ENCODE results near the gene CRYBG1. TPM values are rescaled to one million over a fixed set of nuclear protein-coding genes. Genes with fewer than 3 reads are reported as not detected.
A peak's percentile ranks its signal among the peaks of the same experiment; 100 is the strongest.

CRYBG1 gene
- total and polyA plus RNA-seq, 2 of the 13 experiments (the other 11 are each of a cell fraction or from before 2014, with no cell fraction given) = 10.1 to 21.9 TPM

- TF ChIP-seq NFIC (IDR thresholded peaks at IDR 0.05; ENCODE audit: low read length) (peak; percentile 52; the same call in 1 of the 2 replicates), RARA (CRISPR knock-in tag; IDR thresholded peaks at IDR 0.05) (peak; percentile 76), SOX13 (IDR thresholded peaks at IDR 0.05) (no peak), SOX13 (CRISPR knock-in tag; conservative IDR thresholded peaks at IDR 0.05 in 1 of 2, IDR thresholded peaks at IDR 0.05 in 1 of 2) (peak in 1 of 2 experiments; percentile 87; a peak in 2 of 4 replicates), TARDBP (CRISPR knock-in tag; IDR thresholded peaks at IDR 0.05) (no peak), ZNF614 (CRISPR knock-in tag; IDR thresholded peaks at IDR 0.05; ENCODE audit: borderline replicate concordance) (0 out of 2 replicates have a peak, but pooled peaks have one; percentile 27), ZNF772 (CRISPR knock-in tag; IDR thresholded peaks at IDR 0.05) (no peak), IRF2 (CRISPR knock-in tag; IDR thresholded peaks at IDR 0.05) (peak; percentile 28; the same call in 1 of the 2 replicates), HDAC2 (CRISPR knock-in tag; IDR thresholded peaks at IDR 0.05) (0 out of 2 replicates have a peak, but pooled peaks have one; percentile 17), NCOR1 (IDR thresholded peaks at IDR 0.05; ENCODE audit: borderline replicate concordance, low read length) (peak; percentile 47; the same call in 1 of the 2 replicates), ZNF331 (CRISPR knock-in tag; IDR thresholded peaks at IDR 0.05) (0 out of 2 replicates have a peak, but pooled peaks have one; percentile 4), ZNF354B (CRISPR knock-in tag; IDR thresholded peaks at IDR 0.05) (no peak), ZNF362 (CRISPR knock-in tag; IDR thresholded peaks at IDR 0.05; ENCODE audit: borderline replicate concordance) (peak; percentile 76; the same call in 1 of the 2 replicates), ASH2L (IDR thresholded peaks at IDR 0.05; ENCODE audit: insufficient read length, low read depth, low read length) (peak; percentile 67), NCOA2 (CRISPR knock-in tag; IDR thresholded peaks at IDR 0.05) (peak; percentile 89), FOXP1 (IDR thresholded peaks at IDR 0.05) (no peak), FOXP1 (CRISPR knock-in tag; IDR thresholded peaks at IDR 0.05) (peak; percentile 75; the same call in 1 of the 2 replicates), PPARG (CRISPR knock-in tag; conservative IDR thresholded peaks at IDR 0.05) (peak; percentile 75), ZNF281 (CRISPR knock-in tag; IDR thresholded peaks at IDR 0.05; ENCODE audit: borderline replicate concordance) (no peak), KDM6A (CRISPR knock-in tag; IDR thresholded peaks at IDR 0.05; ENCODE audit: low read depth) (peak; percentile 59; the same call in 1 of the 2 replicates), AHDC1 (CRISPR knock-in tag; IDR thresholded peaks at IDR 0.05; ENCODE audit: borderline replicate concordance) (peak; percentile 35; the same call in 1 of the 2 replicates), ZKSCAN1 (IDR thresholded peaks at IDR 0.05; ENCODE audit: low read length) (no peak)
These were observed 102.5 kb downstream of the CRYBG1 start (continued) for GRCh38 chr6:106462923-106463557.
